T-cell (primary cell): ENCODE measurements around the gene SLC2A14. TPM values are rescaled to one million over a fixed set of nuclear protein-coding genes. Genes with fewer than 3 reads are reported as not detected.
"Not testable (repeated sequence)": the region's sequence is repeated elsewhere in the genome, so short reads cannot be mapped to it uniquely, and the experiment has no call there.

Experiments used
- ATAC-seq, 4 experiments: fragments of 200-7000 bp in 3 of 4; fragments of 150-1000 bp in 1 of 4; cut with Tn5 transposase; replicated peaks in 1 of 4; 1 replicate in 3 of 4; 2 replicates in 1 of 4; pipeline ENCODE4 v1.10.0; 2021; ENCODE audit warnings: moderate library complexity in 3 of 4, mild to moderate bottlenecking in 2 of 4, moderate number of reproducible peaks in 1 of 4
- CTCF ChIA-PET, 2 donors: fragments of 300-600 bp; sonication (Branson Sonifier 250); formaldehyde crosslinking; loops; one replicate each; lab custom pipeline; 2022; ENCODE audit warnings: antibody characterized with exemption in 2 of 2; lab: Charles Lee
- POLR2A ChIA-PET, 2 donors: fragments of 300-600 bp; sonication (Branson Sonifier 250); formaldehyde crosslinking; loops; one replicate each; lab custom pipeline; 2022; ENCODE audit warnings: antibody characterized with exemption in 2 of 2; lab: Charles Lee
- DNase-seq, 35 experiments: peaks; one replicate each; pipeline versions ENCODE4 v3.0.0 to v3.0.0-alpha.2; 2013 to 2023
- H3K27ac ChIP-seq: one replicate; pipeline ENCODE4 v1.5.1; 2013; ENCODE audit warnings: low read length
- H3K27me3 ChIP-seq, 2 experiments: replicated peaks in 1 of 2; 1 replicate in 1 of 2; 2 replicates in 1 of 2; pipeline versions ENCODE4 v1.6.1 to v1.7.0; 2013; ENCODE audit warnings: low read length in 1 of 2, mixed read lengths in 1 of 2; ENCODE audit not compliant: control insufficient read depth in 2 of 2, insufficient read depth in 2 of 2; ENCODE audit errors: extremely low read depth in 1 of 2
- H3K36me3 ChIP-seq, 2 donors: 1 replicate in 1 of 2; 2 replicates in 1 of 2; pipeline versions ENCODE4 v1.6.1 to v1.7.0; 2013; ENCODE audit warnings: low read length in 1 of 2; ENCODE audit not compliant: control insufficient read depth in 2 of 2, insufficient read depth in 1 of 2; ENCODE audit errors: extremely low read depth in 1 of 2
- H3K4me1 ChIP-seq, 2 experiments: 1 replicate in 1 of 2; 2 replicates in 1 of 2; pipeline versions ENCODE4 v1.6.1 to v1.7.0; 2013; ENCODE audit warnings: low read length in 2 of 2, mixed read lengths in 1 of 2; ENCODE audit not compliant: insufficient read depth in 2 of 2, control insufficient read depth in 1 of 2; ENCODE audit errors: extremely low read depth in 1 of 2
- H3K4me3 ChIP-seq, 2 donors: 1 replicate in 1 of 2; 2 replicates in 1 of 2; pipeline versions ENCODE4 v1.5.1 to v1.7.0; 2013; ENCODE audit warnings: mild to moderate bottlenecking in 2 of 2, low read length in 1 of 2, moderate library complexity in 1 of 2; ENCODE audit not compliant: control insufficient read depth in 1 of 2; ENCODE audit errors: extremely low read depth in 1 of 2
- H3K9me3 ChIP-seq: 2 replicates; pipeline ENCODE4 v1.7.0; 2013
- H3K27ac Mint-ChIP-seq, 2 donors: one replicate each; pipeline ENCODE4 v1.8.0; 2020 to 2021; ENCODE audit warnings: mild to moderate bottlenecking in 2 of 2, mixed read lengths in 2 of 2
- H3K27me3 Mint-ChIP-seq, 2 donors: one replicate each; pipeline ENCODE4 v1.8.0; 2021 to 2022; ENCODE audit warnings: mixed read lengths in 2 of 2
- H3K36me3 Mint-ChIP-seq: one replicate; pipeline ENCODE4 v1.8.0; 2021; ENCODE audit warnings: mixed read lengths
- H3K4me1 Mint-ChIP-seq, 3 donors: one replicate each; pipeline ENCODE4 v1.8.0; 2020 to 2022; ENCODE audit warnings: mixed read lengths in 3 of 3, mild to moderate bottlenecking in 1 of 3
- H3K4me3 Mint-ChIP-seq, 3 donors: one replicate each; pipeline ENCODE4 v1.8.0; 2020 to 2022; ENCODE audit warnings: mild to moderate bottlenecking in 3 of 3, mixed read lengths in 3 of 3, moderate library complexity in 3 of 3
- H3K9me3 Mint-ChIP-seq, 3 donors: one replicate each; pipeline ENCODE4 v1.8.0; 2020 to 2022; ENCODE audit warnings: mixed read lengths in 3 of 3
- WGBS: methylation state at CpG from one replicate; pipeline ENCODE4 v1.1.5; 2013; ENCODE audit warnings: missing lambda C conversion rate; ENCODE audit not compliant: insufficient coverage; 5-methylcytosine and 5-hydroxymethylcytosine counted together
- total RNA-seq, 35 experiments: library from RNA in 6 of 35; stranded (reverse) in 6 of 35; fragments of 120-200 nt in 1 of 35; gene quantifications; one replicate each; pipeline versions ENCODE4 v1.2.1 to v1.2.4 and lab custom pipeline; 2013 to 2026

SLC2A14 gene
- total RNA-seq, 5 donors from 2014 or later (not counting 1 experiment from before 2014, with no cell fraction given), result 0.10 to 2.5 (median 0.21) TPM

GRCh38 chr12:7843583-7843982 lies 29.1 kb downstream of the SLC2A14 start:
- H3K36me3 Mint-ChIP-seq, H3K36me3 ChIP-seq, H3K9me3 Mint-ChIP-seq, POLR2A ChIA-PET, H3K9me3 ChIP-seq, H3K4me3 ChIP-seq, H3K27ac ChIP-seq, H3K27me3 Mint-ChIP-seq, H3K4me1 ChIP-seq, CTCF ChIA-PET: not testable (repeated sequence)
- peak in 1 of 35 experiments; percentile 54 for DNase-seq
- Mint-ChIP-seq H3K4me3 (peak overlapping the region in 2 of 3 donors; percentile 29 to 31), H3K27ac (peak overlapping the region in 1 of 2 donors; percentile 61), H3K4me1 (peaks cover 6 to 15% (median 7%) of the 10 kb centered on the region in 3 donors)
- no CpG with 5 or more reads among the region's 9 CpGs for WGBS
- peak; percentile 62 to 99 (median 88) for ATAC-seq
- peaks cover 0 to 14% of the 10 kb centered on the region in 2 experiments for H3K27me3 ChIP-seq

GRCh38 chr12:7843149-7843548 lies 29.6 kb downstream of the SLC2A14 start:
- H3K27ac Mint-ChIP-seq, CTCF ChIA-PET, POLR2A ChIA-PET, H3K9me3 Mint-ChIP-seq, H3K36me3 Mint-ChIP-seq, H3K36me3 ChIP-seq, DNase-seq, H3K27ac ChIP-seq, H3K4me1 ChIP-seq, H3K27me3 Mint-ChIP-seq, H3K4me3 ChIP-seq, H3K9me3 ChIP-seq: not testable (repeated sequence)
- peaks cover 6 to 12% (median 7%) of the 10 kb centered on the region in 3 donors for H3K4me1 Mint-ChIP-seq
- H3K4me3 Mint-ChIP-seq, result peak overlapping the region in 2 of 3 donors; percentile 31 to 49
- peaks cover 0 to 14% of the 10 kb centered on the region in 2 experiments for H3K27me3 ChIP-seq
- ATAC-seq, result peak; percentile 45 to 49 (median 48)
- no CpG with 5 or more reads among the region's 8 CpGs for WGBS

- H3K9me3 ChIP-seq, H3K9me3 Mint-ChIP-seq, H3K4me1 Mint-ChIP-seq, H3K36me3 ChIP-seq, H3K27ac ChIP-seq, H3K36me3 Mint-ChIP-seq, H3K27ac Mint-ChIP-seq, H3K27me3 Mint-ChIP-seq, CTCF ChIA-PET, POLR2A ChIA-PET, ATAC-seq, H3K4me1 ChIP-seq, H3K4me3 Mint-ChIP-seq, DNase-seq, H3K4me3 ChIP-seq: not testable (repeated sequence)
- H3K27me3 ChIP-seq, result peaks cover 0 to 14% of the 10 kb centered on the region in 2 experiments
- WGBS, result no CpG with 5 or more reads among the region's 9 CpGs
These were observed 30.3 kb downstream of the SLC2A14 start for GRCh38 chr12:7842444-7842843.

- not testable (repeated sequence) for H3K4me3 ChIP-seq, H3K4me1 ChIP-seq, H3K27ac ChIP-seq, H3K4me1 Mint-ChIP-seq, H3K36me3 Mint-ChIP-seq, H3K27ac Mint-ChIP-seq, H3K9me3 Mint-ChIP-seq, DNase-seq, H3K36me3 ChIP-seq, H3K9me3 ChIP-seq, H3K4me3 Mint-ChIP-seq, ATAC-seq, H3K27me3 Mint-ChIP-seq
- CTCF ChIA-PET, result interaction anchor here in 1 of 2 donors (0.6 kb wide), 1 partner anchor 15 kb away, joined by 3 read pairs; no protein-coding TSS in a partner anchor
- peaks cover 0 to 10% of the 10 kb centered on the region in 2 experiments for H3K27me3 ChIP-seq
- WGBS, result no CpG with 5 or more reads among the region's 7 CpGs
- POLR2A ChIA-PET, result interaction anchor here (0.6 kb wide), 2 partner anchors 9 to 170 kb away, joined by 3 to 6 read pairs; no protein-coding TSS in a partner anchor
These were observed 32.9 kb downstream of the SLC2A14 start for GRCh38 chr12:7839848-7840247.

GRCh38 chr12:7839226-7839625 lies 33.5 kb downstream of the SLC2A14 start:
- POLR2A ChIA-PET, result interaction anchor here (0.6 kb wide), 2 partner anchors 8 to 170 kb away, joined by 3 to 6 read pairs; no protein-coding TSS in a partner anchor
- H3K36me3 ChIP-seq, ATAC-seq, H3K4me1 ChIP-seq, H3K27ac Mint-ChIP-seq, H3K4me1 Mint-ChIP-seq, H3K4me3 ChIP-seq, H3K27ac ChIP-seq, H3K27me3 Mint-ChIP-seq, DNase-seq, H3K9me3 ChIP-seq, H3K4me3 Mint-ChIP-seq, H3K27me3 ChIP-seq, H3K9me3 Mint-ChIP-seq, CTCF ChIA-PET, H3K36me3 Mint-ChIP-seq: not testable (repeated sequence)
- WGBS, result 90% methylated on average over 2 of the region's 10 CpGs

- Histone ChIP-seq H3K4me1 (no peaks in the 10 kb centered on the region), H3K4me3 (no peak overlapping the region), H3K27me3 (peaks cover 0 to 4% of the 10 kb centered on the region in 2 experiments), H3K27ac (no peak overlapping the region), H3K9me3 (no peaks in the 10 kb centered on the region), H3K36me3 (no peaks in the 10 kb centered on the region)
- Mint-ChIP-seq H3K4me1 (peaks cover 0 to under 1% (median 0%) of the 10 kb centered on the region in 3 donors), H3K36me3 (no peaks in the 10 kb centered on the region), H3K9me3 (no peaks in the 10 kb centered on the region), H3K27me3 (peaks cover 0 to 4% of the 10 kb centered on the region in 2 donors), H3K4me3 (no peak overlapping the region), H3K27ac (no peak overlapping the region)
- 17% methylated on average over 1 of the region's 6 CpGs for WGBS
- ATAC-seq (no peak), DNase-seq (peak in 1 of 35 experiments; percentile 10)
- ChIA-PET CTCF (interaction anchor here in 1 of 2 donors (0.6 kb wide), 1 partner anchor 9 kb away, joined by 3 read pairs; no protein-coding TSS in a partner anchor), POLR2A (no interaction called here)
These were observed 35.3 kb downstream of the SLC2A14 start for GRCh38 chr12:7837366-7837765.
